Stimulated activated CD4-positive, alpha-beta T cell treated with anti-CD3 and anti-CD28 coated beads, TNF-alpha, amount 100 ng/mL, for 24 hours (primary cell): ENCODE measurements around the gene VEGFC.

ENCODE experiments used
- DNase-seq, 3 experiments: peaks; one replicate each; pipeline ENCODE4 v3.0.0-alpha.2; 2020; ENCODE audit warnings: low read depth in 3 of 3

The VEGFC gene, protein sequence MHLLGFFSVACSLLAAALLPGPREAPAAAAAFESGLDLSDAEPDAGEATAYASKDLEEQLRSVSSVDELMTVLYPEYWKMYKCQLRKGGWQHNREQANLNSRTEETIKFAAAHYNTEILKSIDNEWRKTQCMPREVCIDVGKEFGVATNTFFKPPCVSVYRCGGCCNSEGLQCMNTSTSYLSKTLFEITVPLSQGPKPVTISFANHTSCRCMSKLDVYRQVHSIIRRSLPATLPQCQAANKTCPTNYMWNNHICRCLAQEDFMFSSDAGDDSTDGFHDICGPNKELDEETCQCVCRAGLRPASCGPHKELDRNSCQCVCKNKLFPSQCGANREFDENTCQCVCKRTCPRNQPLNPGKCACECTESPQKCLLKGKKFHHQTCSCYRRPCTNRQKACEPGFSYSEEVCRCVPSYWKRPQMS

DNA sequence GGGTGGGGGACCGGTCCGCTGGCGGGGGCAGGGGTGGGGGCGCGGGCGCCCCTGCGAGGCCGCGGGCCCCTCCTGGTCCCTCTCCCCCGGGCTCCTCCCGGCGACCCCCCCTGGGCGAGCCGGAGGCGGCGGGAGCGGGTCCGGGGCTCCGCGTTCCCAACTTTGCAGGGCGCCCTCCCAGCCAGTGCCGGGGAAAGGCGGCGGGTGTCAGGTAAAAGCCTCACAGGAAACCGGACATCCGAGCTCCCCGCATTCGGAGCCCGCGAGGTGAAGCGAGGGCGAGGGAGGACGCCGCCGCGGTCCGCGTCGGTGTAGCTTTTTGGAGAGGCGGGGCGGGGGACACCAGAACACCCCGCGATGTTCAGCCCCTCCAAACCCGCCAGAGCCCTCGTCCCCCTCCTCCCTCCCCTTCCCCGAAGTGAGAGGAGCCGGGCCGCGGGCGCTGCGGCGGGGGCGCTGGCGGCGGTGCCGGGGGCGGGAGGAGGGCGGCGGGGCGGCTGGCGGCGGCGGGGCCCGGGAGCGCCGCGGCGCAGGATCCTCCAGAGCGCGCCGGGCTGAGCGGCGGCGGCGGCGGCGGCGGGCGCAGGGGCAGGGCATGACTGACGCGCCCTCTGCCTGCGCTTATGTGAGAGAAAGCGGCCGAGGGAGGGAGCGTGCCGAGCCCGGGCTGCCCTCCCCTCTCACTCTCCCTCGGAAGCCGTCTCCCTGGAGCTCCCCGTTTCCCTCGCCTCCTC lies at the start of gene VEGFC:
TSS of gene VEGFC (minus strand) at position 597 of the 734 bp plus-strand sequence. CDS start 611 bp downstream, outside the sequence.
- DNase-seq, result peak in 1 of 3 experiments; percentile 16

GRCh38 chr4:176841711-176842112 lies 49.0 kb upstream of the VEGFC start:
- no peak for DNase-seq

- DNase-seq, result no peak
These were observed 47.4 kb upstream of the VEGFC start for GRCh38 chr4:176840166-176840565.

- DNase-seq, result no peak
These were observed 46.9 kb upstream of the VEGFC start for GRCh38 chr4:176839656-176840055.

GRCh38 chr4:176838601-176839433 lies 46.1 kb upstream of the VEGFC start:
- no peak for DNase-seq

DNA sequence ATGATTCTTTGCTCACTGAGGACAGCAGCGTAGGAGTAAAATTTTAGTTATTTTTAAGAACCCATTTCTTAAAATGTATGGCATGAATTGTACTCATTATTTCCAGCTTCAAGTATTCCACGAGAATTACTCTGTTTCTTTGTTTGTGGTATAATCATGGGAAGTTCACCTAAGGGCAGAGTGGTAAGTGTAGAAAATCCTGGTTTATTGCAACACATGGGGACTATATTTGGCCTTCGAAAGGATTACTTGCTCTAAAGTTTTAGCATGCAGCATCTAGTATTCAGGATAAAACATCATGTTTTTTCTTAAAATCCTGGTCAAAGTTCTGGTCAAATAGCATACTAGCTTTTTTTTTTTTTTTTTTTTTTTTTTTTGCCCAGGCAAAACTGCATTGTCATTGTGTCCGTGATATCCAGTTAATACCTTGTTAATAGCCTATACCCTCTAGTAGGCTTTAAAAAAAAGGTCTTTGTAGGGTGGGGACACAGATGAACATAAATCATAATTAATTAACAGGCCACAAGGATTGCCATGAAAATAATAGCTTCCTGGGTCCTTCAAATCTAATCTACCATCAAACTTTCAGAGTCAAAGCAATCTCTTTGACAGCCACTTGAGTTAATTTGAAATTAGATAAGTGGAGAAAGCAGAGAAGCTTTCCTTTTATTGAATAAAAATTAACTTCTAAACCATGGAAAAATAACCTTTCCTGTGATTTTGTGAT lies 44.6 kb upstream of the VEGFC start:
- no peak for DNase-seq

DNA sequence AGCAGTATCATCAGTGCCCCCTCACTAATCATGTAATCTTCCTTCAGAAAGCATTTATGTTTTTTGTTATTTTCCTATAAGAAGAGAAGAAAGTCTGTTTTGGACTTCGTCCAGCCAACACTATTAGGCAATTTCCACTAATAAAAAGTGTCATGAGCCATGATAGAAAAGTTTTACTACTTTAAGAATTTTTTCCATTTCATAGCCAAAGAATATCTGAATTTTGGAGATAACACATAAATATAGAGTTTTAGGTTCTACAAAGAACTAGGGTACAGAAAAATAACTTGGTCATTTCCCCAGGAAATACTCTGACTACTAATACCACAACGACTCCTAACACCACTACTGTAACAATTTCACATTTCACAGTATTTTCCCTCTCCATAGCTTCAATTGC lies 41.8 kb upstream of the VEGFC start:
- no peak for DNase-seq

- DNase-seq, result no peak
These were observed 40.9 kb upstream of the VEGFC start for GRCh38 chr4:176833400-176834175.

GRCh38 chr4:176830971-176831370 lies 38.2 kb upstream of the VEGFC start:
- DNase-seq, result no peak

DNA sequence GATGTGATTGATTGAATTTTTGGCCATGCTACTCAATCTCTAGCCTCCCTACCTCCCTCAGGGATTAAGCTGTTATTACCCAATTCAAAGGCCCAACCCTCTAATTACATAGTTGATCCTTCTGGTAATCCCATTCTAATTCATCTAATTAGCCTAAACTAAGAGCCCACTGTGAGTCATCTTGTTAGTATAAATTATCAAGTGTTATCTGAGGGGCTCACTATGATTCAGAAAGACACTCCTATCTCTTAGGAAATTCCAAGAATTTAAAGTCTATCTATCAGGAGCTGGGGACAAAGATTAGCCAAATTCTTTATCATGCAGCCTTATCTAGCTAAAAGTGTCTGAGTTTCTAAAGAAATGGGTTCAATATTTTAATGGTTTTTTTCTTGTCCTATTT lies 32.9 kb upstream of the VEGFC start:
- DNase-seq, result no peak

DNA sequence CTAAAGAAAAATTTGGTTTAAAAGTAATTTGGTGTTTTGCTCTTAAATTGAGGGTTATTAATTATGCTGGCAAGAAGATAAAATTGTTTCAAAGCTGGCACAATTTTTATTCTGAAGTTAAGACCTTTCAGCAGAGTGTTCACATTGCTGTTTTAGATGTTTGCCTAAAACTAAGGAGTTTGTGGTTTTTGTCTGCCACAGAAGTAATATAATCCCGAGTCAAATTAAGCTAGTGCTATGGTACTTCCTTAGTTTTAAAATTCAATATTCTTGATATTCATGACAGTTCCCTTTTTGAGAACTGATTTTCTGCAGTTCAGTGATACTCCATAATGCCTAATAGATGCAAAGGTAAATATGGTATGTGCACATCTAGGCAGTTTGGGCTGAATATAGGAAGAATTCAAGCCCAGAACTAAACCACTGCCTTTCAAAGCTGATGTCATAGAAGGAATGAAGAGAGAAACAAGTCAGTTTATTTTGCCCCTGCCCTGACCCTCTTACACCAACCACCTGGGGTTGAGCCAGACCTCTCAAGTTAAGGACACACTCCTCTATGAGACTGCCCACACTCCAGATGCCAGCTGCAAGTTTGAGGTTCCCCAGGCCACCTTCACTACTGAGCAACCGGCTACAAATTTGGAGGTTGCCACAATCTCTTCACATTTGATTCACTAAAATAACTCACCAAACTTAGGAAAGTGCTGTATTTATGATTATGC lies 32.1 kb upstream of the VEGFC start:
- no peak for DNase-seq

- DNase-seq, result no peak
These were observed 25.8 kb upstream of the VEGFC start for GRCh38 chr4:176818531-176818930.

DNA sequence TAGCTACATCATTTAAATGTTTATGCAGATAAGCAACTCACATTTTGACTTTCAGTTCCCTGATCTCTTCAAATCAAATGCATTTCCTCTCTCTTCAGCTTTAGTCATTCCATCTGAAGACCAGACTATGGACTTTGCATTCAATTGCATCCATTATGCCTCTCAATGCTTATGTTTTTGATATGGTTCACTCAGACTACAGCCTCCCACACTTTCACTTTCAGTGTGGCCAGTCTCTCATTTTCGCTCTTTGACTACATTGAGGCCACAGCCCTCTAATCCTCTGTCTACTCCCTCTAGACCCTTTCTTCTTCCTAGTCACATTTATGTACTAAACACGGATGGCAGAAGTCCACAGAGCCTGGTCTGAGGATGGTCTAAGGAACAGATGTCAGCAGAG lies 24.5 kb upstream of the VEGFC start:
- no peak for DNase-seq

DNA sequence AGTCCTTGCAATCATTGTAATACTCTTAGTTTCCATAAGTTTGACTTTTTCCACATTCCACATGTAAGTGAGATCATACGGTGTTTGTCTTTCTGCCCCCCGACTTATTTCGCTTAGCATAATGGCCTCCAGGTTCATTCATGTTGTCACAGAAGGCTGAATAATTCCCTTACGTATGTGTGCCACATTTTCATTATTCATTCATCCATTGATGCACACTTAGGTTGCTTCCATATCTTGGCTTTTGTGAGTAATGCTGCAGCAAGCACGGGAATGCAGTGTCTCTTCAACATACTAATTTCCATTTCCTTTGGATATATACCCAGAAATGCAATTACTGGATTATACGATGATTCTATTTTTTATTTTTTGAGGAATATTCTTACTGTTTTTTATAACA lies 22.0 kb upstream of the VEGFC start:
- no peak for DNase-seq

DNA sequence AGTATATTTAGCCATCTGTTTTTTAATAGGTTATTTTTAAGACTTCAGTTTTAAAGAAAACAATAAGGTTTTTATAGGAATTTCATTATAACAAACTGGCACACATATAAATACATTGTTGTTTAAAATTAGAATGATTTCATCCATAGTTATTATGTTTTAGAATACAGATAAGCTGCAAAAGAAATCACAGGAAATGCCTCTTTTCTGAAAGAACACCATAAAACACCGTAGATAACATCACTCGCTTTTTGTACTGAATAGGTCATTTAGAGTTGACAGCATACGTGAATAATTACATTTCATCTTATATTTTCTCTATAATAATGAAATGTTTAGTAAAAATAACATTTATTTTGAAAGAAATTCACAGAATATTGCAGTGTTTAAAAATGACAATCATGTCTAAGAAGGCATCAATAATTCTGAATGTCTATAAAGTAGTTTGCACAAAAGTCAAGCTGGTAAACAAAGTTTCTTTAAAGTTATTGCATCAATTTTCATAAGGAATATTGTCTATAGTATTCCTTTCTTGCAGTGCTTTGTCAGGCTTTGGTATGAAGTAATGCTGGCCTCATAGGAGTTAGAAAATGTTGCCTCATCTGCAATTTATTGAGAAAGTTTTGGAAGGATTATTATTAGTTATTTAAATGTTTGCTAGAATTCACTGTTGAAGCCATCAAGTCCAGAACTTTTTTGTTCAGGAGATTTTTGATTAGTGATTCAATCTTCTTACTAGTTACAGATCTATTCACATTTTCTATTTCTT lies 17.9 kb upstream of the VEGFC start:
- no peak for DNase-seq

DNA sequence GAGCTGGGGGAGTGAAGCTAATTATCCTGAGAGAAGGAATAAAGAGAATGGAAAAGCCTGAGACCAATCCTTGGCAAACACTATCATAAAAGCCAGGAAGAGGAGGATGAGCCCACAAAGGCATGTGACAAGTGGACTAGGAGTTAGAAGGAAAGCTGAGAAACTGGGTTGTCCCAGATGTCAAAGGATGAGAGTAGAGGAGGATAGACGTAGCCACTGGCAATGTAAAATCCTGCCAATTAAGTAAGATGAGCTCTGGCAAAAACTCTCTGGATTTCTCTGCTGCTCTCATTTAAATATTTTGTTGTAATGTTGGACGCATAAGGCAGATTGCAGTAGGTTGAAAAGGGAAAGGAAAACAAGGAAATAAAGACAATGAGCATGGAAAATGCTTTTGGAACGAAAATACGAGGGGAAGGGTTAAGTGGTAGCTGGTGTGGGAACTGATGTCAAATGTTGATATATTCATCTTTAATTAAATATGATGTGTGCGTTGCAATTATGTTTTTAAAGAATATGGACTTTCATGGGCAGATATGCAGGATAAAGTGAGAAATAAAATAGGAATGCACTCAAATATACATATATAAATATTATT lies 14.2 kb upstream of the VEGFC start:
- DNase-seq, result no peak

DNA sequence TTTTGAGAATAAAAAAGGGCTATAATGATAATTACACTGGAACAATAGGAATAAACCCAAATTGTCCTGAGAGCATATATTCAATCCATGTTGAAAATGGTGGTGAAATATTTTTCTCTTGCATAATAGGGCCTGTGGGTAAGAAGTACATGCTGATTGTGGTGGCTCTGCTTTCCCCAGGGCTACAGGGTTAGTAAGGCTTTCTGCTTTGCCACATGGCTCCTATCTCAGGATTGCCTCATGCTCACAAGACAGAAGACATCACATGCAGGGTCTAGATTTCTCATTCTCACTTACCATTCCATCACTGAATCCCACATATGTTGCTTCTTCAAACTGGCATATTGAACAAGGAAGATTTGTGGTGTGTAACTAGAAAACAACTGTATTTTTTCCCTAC lies 12.4 kb upstream of the VEGFC start:
- no peak for DNase-seq

DNA sequence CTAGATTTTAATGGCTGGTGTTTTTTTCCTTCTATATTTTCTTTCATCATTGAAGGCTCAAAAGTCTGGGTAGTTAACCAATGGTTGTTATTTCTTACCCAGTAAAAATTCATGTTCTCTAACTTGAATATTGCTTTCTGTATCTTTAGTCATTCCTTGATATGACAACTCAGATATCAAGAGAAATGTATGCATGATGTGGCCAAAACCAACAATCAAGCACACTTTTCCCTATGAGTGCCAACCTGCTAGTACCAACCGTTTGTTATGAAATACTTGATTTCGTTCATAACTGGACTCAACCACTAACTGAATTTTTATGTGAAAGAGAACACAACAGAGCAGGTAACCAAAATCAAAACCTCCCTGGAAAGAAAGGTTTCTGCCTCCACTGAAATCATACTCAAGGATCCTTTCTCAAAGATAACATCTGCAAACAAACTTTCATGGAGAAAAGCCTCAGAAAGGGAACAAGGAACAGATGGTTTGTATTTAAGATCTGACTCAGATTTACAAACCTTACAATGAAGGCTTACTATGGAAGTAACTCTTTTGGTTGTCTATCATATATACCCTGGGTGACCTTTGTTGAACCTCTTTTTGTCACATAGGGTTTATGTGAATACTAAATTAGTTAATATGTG lies 8.3 kb upstream of the VEGFC start:
- no peak for DNase-seq
